ENCODE data around the gene PDE4B.

Gene PDE4B

DNA sequence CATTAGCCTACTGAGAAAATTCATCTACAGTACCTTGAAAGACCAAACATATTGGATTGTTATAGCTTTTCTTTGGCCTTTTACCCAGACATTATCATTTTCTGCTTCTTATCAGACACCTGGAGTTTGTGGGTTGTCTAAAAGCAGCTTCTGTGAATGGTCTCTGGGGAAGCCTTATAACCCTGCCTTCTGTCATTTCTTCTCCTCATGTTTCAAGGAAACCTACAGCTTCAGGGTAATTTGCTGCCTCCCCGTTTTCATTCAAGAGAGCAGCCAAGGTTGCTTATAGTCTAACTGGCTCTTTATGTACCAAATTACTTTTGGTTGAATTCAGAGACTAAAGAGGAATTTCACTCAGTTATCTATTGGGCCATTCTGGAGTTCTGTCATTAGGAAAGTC, 453.0 kb downstream of the PDE4B start:
- Histone ChIP-seq H3K4me3 (ENCODE audit: insufficient read depth, low read depth, low read length) (no peak overlapping the region), H3K27ac (ENCODE audit: insufficient read depth, low read depth, low read length, poor library complexity, severe bottlenecking) (no peak overlapping the region), H3K27me3 (ENCODE audit: control insufficient read depth, insufficient read depth, low read length, poor library complexity, severe bottlenecking) (no peaks in the 10 kb centered on the region), H3K36me3 (ENCODE audit: control insufficient read depth, insufficient read depth, low read length) (no peaks in the 10 kb centered on the region), H3K4me1 (ENCODE audit: control insufficient read depth, insufficient read depth, low read length) (no peaks in the 10 kb centered on the region), H3K9me3 (ENCODE audit: control insufficient read depth, low read length) (no peaks in the 10 kb centered on the region)
- 86 to 100% methylated on average over 1 of the region's 1 CpG for WGBS, 2 experiments

DNA sequence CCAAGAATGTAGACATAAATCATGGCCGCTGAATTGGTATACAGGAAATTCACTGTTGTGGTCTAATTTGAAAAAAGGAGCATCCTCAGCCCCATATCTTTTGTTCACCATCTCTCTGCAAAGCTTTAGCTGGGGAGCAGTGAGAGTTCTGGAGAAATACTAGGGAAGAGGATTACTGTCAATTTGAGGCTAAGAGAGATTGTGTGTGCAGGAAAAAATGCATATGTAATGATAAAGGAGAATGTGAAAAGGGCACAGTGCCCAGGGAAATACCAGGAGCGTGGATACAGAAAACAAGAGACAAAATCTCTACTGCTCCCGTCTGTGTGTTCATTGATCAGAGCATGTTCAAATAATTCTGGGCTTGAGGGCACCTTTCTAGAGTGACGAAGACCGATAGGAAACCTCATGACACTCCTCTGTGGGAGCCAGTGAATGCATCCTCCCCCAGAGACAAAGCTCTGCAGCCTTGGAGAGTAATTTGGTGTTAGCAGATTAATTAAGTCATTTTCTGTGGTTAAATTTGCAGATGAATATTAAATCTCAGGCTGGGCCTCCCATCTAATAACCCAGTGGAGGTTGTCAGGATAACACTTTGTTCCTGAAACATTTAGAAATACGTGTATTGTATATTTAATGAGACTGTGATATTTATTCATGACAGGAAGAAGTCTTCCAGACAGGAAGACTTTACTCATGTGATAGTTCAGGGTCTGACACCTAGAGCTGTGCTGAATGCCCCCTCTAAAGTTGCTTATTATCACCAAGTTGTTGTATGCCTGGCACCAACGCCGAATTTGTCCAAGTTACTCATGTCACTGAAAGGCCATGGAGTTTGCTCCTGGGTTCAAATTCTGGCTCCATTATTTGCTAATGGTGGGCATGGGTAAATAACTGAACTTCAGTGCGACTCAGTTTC, 453.9 kb downstream of the PDE4B start:
- WGBS, 2 experiments: 91 to 96% methylated on average over 8 to 9 of the region's 9 CpGs
- H3K27me3 ChIP-seq (ENCODE audit: control insufficient read depth, insufficient read depth, low read length, poor library complexity, severe bottlenecking): no peaks in the 10 kb centered on the region
- no peak overlapping the region for H3K4me3 ChIP-seq (ENCODE audit: insufficient read depth, low read depth, low read length)
- no peaks in the 10 kb centered on the region for H3K36me3 ChIP-seq (ENCODE audit: control insufficient read depth, insufficient read depth, low read length)
- H3K9me3 ChIP-seq (ENCODE audit: control insufficient read depth, low read length): no peaks in the 10 kb centered on the region
- H3K27ac ChIP-seq (ENCODE audit: insufficient read depth, low read depth, low read length, poor library complexity, severe bottlenecking): no peak overlapping the region
- H3K4me1 ChIP-seq (ENCODE audit: control insufficient read depth, insufficient read depth, low read length): no peaks in the 10 kb centered on the region

DNA sequence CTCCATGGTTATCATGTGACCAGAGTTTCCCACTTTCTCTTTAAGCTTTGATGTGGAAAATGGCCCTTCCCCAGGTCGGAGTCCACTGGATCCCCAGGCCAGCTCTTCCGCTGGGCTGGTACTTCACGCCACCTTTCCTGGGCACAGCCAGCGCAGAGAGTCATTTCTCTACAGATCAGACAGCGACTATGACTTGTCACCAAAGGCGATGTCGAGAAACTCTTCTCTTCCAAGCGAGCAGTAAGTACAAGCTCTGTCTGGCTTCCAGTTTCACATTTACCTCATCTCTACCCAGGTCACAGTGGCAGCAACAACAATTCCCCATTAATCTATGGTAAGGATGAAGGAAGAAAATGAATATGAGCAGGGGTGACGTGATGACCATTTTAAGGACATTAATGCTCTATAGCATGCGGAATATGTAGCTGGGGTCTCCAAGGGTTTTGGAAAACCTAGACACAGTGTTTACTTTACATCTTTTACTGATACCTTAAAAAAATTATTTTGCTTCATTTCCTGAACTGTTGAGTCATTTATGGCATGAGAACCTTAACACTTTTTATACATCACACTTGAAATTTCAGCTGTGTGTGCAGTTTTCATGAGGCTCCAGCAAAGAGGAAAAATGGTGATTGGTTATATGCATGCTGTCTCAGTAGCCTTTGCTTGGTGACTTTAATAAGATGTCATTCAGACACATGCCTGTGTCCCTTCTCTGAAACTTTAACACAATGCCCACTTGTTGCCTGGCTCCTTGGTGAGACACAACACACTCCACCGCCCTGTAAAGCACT, 454.9 kb downstream of the PDE4B start:
- Histone ChIP-seq H3K4me3 (ENCODE audit: insufficient read depth, low read depth, low read length) (no peak overlapping the region), H3K9me3 (ENCODE audit: control insufficient read depth, low read length) (no peaks in the 10 kb centered on the region), H3K36me3 (ENCODE audit: control insufficient read depth, insufficient read depth, low read length) (no peaks in the 10 kb centered on the region), H3K27me3 (ENCODE audit: control insufficient read depth, insufficient read depth, low read length, poor library complexity, severe bottlenecking) (no peaks in the 10 kb centered on the region), H3K27ac (ENCODE audit: insufficient read depth, low read depth, low read length, poor library complexity, severe bottlenecking) (no peak overlapping the region), H3K4me1 (ENCODE audit: control insufficient read depth, insufficient read depth, low read length) (no peaks in the 10 kb centered on the region)
- WGBS, 2 experiments: 89 to 93% methylated on average over 11 of the region's 11 CpGs

DNA sequence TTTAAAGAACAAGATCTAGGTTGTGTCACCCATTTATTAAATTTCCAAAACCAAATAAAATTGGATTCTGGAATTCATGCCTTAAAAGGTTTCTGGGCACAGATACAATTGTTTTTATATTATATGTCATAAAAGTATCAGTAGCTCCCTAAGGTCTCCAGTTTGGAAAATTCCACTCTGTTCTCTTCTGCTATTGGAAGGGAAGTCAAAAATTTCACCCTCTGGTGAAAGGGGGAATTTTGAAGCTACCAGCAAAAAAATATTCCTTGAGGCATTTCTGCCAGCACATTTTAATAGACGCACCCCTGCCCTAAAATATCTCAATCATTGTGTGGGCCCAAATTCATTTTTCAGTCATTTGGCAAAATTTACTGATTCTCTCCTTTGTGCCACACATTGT, 455.6 kb downstream of the PDE4B start:
- Histone ChIP-seq H3K27ac (ENCODE audit: insufficient read depth, low read depth, low read length, poor library complexity, severe bottlenecking) (no peak overlapping the region), H3K4me3 (ENCODE audit: insufficient read depth, low read depth, low read length) (no peak overlapping the region), H3K4me1 (ENCODE audit: control insufficient read depth, insufficient read depth, low read length) (no peaks in the 10 kb centered on the region), H3K9me3 (ENCODE audit: control insufficient read depth, low read length) (no peaks in the 10 kb centered on the region), H3K27me3 (ENCODE audit: control insufficient read depth, insufficient read depth, low read length, poor library complexity, severe bottlenecking) (no peaks in the 10 kb centered on the region), H3K36me3 (ENCODE audit: control insufficient read depth, insufficient read depth, low read length) (no peaks in the 10 kb centered on the region)
- 90 to 93% methylated on average over 1 of the region's 1 CpG for WGBS, 2 experiments

DNA sequence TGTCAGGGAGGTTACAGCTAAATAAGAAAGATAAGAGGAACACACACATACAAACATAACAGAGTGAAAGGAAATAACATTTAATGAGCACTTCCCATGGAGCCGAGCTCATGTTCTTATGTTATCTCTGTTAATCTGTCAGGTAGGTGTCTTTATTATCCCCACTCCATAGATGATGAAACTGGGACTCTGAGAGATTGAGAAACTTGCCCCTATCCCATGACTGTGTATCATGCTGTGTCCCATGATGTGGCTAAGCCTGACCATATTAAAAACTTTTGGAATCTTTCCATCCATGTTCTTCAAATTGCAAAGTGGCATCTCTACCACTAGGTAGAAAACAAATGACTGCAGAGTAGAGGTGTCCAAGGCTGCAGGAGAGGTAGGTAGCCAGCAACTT, 456.1 kb downstream of the PDE4B start:
- H3K4me3 ChIP-seq (ENCODE audit: insufficient read depth, low read depth, low read length): no peak overlapping the region
- H3K9me3 ChIP-seq (ENCODE audit: control insufficient read depth, low read length): no peaks in the 10 kb centered on the region
- WGBS, 2 experiments: 67 to 100% methylated on average over 1 of the region's 1 CpG
- no peak overlapping the region for H3K27ac ChIP-seq (ENCODE audit: insufficient read depth, low read depth, low read length, poor library complexity, severe bottlenecking)
- no peaks in the 10 kb centered on the region for H3K4me1 ChIP-seq (ENCODE audit: control insufficient read depth, insufficient read depth, low read length)
- no peaks in the 10 kb centered on the region for H3K36me3 ChIP-seq (ENCODE audit: control insufficient read depth, insufficient read depth, low read length)
- no peaks in the 10 kb centered on the region for H3K27me3 ChIP-seq (ENCODE audit: control insufficient read depth, insufficient read depth, low read length, poor library complexity, severe bottlenecking)

DNA sequence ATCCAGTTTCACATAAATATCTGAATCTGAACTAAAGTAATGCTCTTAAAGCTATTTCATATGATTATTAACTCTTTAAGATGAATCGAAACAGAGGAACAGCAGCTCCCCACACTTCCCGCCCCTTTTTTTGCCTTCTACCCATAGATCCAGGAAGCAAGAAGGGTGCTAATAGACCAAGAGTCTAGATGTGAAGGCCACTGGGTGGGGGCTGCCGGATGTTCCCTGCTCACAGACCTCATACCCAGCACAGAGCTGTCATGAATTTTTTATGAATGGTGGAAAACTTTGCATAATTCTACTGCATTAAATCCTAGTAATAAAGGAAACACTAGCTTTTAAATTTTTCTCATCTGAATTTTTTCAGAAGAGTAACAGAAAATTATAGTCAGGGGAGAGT, 457.4 kb downstream of the PDE4B start:
- Histone ChIP-seq H3K9me3 (ENCODE audit: control insufficient read depth, low read length) (no peaks in the 10 kb centered on the region), H3K27ac (ENCODE audit: insufficient read depth, low read depth, low read length, poor library complexity, severe bottlenecking) (no peak overlapping the region), H3K27me3 (ENCODE audit: control insufficient read depth, insufficient read depth, low read length, poor library complexity, severe bottlenecking) (no peaks in the 10 kb centered on the region), H3K4me3 (ENCODE audit: insufficient read depth, low read depth, low read length) (no peak overlapping the region), H3K4me1 (ENCODE audit: control insufficient read depth, insufficient read depth, low read length) (no peaks in the 10 kb centered on the region), H3K36me3 (ENCODE audit: control insufficient read depth, insufficient read depth, low read length) (no peaks in the 10 kb centered on the region)
- WGBS, 2 experiments: 90 to 93% methylated on average over 2 to 3 of the region's 3 CpGs

DNA sequence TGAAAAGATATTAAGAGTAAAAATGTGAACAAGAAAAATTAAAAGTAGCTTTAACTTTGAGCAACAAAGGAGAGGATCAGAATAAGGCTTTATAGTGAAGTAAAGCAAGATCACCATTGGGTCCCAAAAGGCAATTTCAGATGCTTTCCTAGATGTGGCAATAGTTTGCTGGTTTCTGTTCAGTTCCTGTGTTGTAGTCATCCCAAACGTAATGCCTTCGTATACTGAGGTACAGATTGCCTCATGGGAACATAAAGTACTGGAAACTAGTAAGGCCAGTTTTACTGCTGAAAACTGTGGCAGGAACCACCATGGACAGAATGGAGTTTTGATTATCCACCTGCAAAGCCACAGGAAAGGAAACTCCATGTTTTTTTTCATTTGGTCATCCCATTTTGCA, 457.8 kb downstream of the PDE4B start:
- WGBS, 2 experiments: 90 to 97% methylated on average over 2 of the region's 2 CpGs
- H3K27me3 ChIP-seq (ENCODE audit: control insufficient read depth, insufficient read depth, low read length, poor library complexity, severe bottlenecking): no peaks in the 10 kb centered on the region
- no peak overlapping the region for H3K4me3 ChIP-seq (ENCODE audit: insufficient read depth, low read depth, low read length)
- no peak overlapping the region for H3K27ac ChIP-seq (ENCODE audit: insufficient read depth, low read depth, low read length, poor library complexity, severe bottlenecking)
- no peaks in the 10 kb centered on the region for H3K9me3 ChIP-seq (ENCODE audit: control insufficient read depth, low read length)
- no peaks in the 10 kb centered on the region for H3K36me3 ChIP-seq (ENCODE audit: control insufficient read depth, insufficient read depth, low read length)
- H3K4me1 ChIP-seq (ENCODE audit: control insufficient read depth, insufficient read depth, low read length): no peaks in the 10 kb centered on the region

DNA sequence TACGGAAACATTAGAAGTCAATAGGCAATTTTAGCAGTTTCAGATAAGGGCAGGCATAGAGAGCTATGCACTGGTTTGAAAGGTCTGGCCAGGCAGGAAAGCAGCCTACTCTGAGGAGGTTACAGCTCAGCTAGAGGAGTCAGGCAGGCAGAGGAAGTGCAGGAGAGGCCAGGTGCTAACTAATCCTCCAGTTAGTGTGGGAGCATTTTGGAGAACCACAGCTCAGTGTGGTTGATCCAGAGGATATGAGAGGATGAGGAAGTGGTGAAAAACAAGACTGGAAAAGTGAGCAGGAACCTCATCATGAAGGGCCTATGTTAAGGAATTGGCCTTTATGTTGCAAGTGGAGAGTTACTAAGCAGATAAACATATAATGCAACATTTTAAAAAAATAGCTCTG, 458.9 kb downstream of the PDE4B start:
- no peaks in the 10 kb centered on the region for H3K36me3 ChIP-seq (ENCODE audit: control insufficient read depth, insufficient read depth, low read length)
- H3K27me3 ChIP-seq (ENCODE audit: control insufficient read depth, insufficient read depth, low read length, poor library complexity, severe bottlenecking): no peaks in the 10 kb centered on the region
- WGBS, 2 experiments: 96 to 98% methylated on average over 1 of the region's 1 CpG
- H3K4me3 ChIP-seq (ENCODE audit: insufficient read depth, low read depth, low read length): no peak overlapping the region
- no peaks in the 10 kb centered on the region for H3K4me1 ChIP-seq (ENCODE audit: control insufficient read depth, insufficient read depth, low read length)
- H3K9me3 ChIP-seq (ENCODE audit: control insufficient read depth, low read length): no peaks in the 10 kb centered on the region
- H3K27ac ChIP-seq (ENCODE audit: insufficient read depth, low read depth, low read length, poor library complexity, severe bottlenecking): no peak overlapping the region

DNA sequence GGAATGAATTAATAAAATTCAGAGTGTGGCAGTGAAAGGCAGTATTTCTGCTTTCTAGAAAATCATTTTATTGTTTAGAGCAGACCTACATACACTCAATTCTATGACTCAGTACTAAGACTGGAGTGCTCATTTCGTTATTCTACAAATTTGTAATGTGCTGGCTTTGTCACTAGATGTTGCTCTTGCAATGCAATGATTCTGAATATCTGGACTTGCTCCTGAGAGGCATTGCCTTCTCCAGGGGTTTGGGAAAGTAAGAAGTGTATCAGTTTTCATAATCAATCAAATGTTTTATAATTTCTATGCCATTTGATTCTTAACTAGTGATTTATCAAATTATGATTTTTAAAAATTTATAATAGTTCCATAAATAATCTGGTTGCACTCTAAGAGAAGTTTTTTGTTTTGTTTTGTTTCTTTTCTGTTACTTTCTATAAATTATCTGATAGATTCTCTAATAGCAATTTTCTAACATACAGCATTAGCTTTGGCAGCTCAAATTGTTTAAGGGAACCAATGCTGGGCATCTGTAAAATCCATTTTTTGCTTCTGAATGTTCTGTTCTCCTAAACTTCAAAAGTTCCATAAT, 460.7 kb downstream of the PDE4B start:
- Histone ChIP-seq H3K4me1 (ENCODE audit: control insufficient read depth, insufficient read depth, low read length) (no peaks in the 10 kb centered on the region), H3K36me3 (ENCODE audit: control insufficient read depth, insufficient read depth, low read length) (no peaks in the 10 kb centered on the region), H3K27me3 (ENCODE audit: control insufficient read depth, insufficient read depth, low read length, poor library complexity, severe bottlenecking) (no peaks in the 10 kb centered on the region), H3K9me3 (ENCODE audit: control insufficient read depth, low read length) (no peaks in the 10 kb centered on the region), H3K27ac (ENCODE audit: insufficient read depth, low read depth, low read length, poor library complexity, severe bottlenecking) (no peak overlapping the region), H3K4me3 (ENCODE audit: insufficient read depth, low read depth, low read length) (no peak overlapping the region)
- WGBS, 2 experiments: 0 to 50% methylated on average over 1 of the region's 1 CpG

DNA sequence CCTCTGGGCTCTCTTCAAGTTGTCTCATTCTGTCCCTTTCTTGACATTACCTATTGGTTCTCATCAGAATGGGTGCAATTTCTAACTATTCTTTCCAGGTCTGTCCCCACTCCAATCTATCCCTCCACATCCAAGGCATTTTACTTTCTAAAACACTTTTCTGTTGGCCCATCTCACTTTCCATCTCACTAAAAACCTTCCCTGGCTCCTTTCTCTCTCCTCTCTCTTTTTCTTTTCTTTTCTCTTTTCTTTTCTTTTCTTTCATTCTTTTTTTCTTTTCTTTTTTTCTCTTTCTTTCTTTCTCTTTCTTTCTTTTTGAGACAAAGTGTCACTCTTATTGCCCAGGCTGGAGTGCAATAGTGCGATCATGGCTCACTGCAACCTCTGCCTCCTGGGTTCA, 462.1 kb downstream of the PDE4B start:
- H3K27ac ChIP-seq (ENCODE audit: insufficient read depth, low read depth, low read length, poor library complexity, severe bottlenecking): no peak overlapping the region
- WGBS, 2 experiments: 89% methylated on average over 1 of the region's 1 CpG
- no peaks in the 10 kb centered on the region for H3K27me3 ChIP-seq (ENCODE audit: control insufficient read depth, insufficient read depth, low read length, poor library complexity, severe bottlenecking)
- H3K9me3 ChIP-seq (ENCODE audit: control insufficient read depth, low read length): no peaks in the 10 kb centered on the region
- H3K4me3 ChIP-seq (ENCODE audit: insufficient read depth, low read depth, low read length): no peak overlapping the region
- no peaks in the 10 kb centered on the region for H3K36me3 ChIP-seq (ENCODE audit: control insufficient read depth, insufficient read depth, low read length)
- H3K4me1 ChIP-seq (ENCODE audit: control insufficient read depth, insufficient read depth, low read length): no peaks in the 10 kb centered on the region
